Gastrocnemius medialis (tissue), 4 donors: ENCODE data around the gene KCNJ1.

Source experiments
- POLR2A ChIP-seq, 2 donors: fragments of 450-650 bp; IDR thresholded peaks; one replicate each; pipeline ENCODE4 v1.6.1; 2017; ENCODE audit warnings: antibody characterized with exemption in 2 of 2, mild to moderate bottlenecking in 2 of 2, moderate library complexity in 2 of 2
- TF ChIP-seq, protein P1 (sequence below), 5 experiments: fragments of 450-650 bp in 3 of 5; fragments of 200-600 bp in 2 of 5; sonication (generic) in 2 of 5; IDR thresholded peaks in 4 of 5; conservative IDR thresholded peaks in 1 of 5; 1 replicate in 4 of 5; 2 replicates in 1 of 5; pipeline ENCODE4 v1.5.1; 2016 to 2019; ENCODE audit warnings: antibody characterized with exemption in 5 of 5, mild to moderate bottlenecking in 3 of 5, moderate library complexity in 3 of 5

DNA sequence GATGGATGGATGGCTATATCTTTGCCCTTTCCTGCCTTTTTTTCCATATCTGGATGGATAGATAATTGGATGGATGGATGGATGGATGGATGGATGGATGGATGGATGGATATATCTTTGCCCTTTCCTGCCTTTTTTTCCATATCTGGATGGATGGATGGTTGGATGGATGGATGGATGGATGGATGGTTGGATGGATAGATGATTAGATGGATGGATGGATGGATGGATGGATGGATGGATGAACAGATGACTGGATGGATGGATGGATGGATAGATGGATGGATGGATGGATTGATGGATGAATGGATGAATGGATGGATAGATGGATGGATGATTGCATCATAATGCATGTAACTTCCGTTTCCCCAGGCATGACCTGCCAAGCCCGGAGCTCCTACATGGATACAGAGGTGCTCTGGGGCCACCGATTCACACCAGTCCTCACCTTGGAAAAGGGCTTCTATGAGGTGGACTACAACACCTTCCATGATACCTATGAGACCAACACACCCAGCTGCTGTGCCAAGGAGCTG lies 49.0 kb upstream of the KCNJ1 start:
- TF ChIP-seq, protein P1, sequence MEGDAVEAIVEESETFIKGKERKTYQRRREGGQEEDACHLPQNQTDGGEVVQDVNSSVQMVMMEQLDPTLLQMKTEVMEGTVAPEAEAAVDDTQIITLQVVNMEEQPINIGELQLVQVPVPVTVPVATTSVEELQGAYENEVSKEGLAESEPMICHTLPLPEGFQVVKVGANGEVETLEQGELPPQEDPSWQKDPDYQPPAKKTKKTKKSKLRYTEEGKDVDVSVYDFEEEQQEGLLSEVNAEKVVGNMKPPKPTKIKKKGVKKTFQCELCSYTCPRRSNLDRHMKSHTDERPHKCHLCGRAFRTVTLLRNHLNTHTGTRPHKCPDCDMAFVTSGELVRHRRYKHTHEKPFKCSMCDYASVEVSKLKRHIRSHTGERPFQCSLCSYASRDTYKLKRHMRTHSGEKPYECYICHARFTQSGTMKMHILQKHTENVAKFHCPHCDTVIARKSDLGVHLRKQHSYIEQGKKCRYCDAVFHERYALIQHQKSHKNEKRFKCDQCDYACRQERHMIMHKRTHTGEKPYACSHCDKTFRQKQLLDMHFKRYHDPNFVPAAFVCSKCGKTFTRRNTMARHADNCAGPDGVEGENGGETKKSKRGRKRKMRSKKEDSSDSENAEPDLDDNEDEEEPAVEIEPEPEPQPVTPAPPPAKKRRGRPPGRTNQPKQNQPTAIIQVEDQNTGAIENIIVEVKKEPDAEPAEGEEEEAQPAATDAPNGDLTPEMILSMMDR (IDR thresholded peaks at IDR 0.05 in 4 of 5, conservative IDR thresholded peaks at IDR 0.05 in 1 of 5): no peak
- TF ChIP-seq POLR2A (IDR thresholded peaks at IDR 0.05): no peak
